K562 (cell line): Measurements from ENCODE around the gene LAMTOR1. TPM values are rescaled to one million over a fixed set of nuclear protein-coding genes. Genes with fewer than 3 reads are reported as not detected.
A peak's percentile ranks its signal among the peaks of the same experiment; 100 is the strongest.

Experiments used
- ADNP ChIP-seq: fragments of 200-800 bp; sonication (Bioruptor generic); IDR thresholded peaks from 2 replicates; pipeline ENCODE4 v1.6.1; 2016; ENCODE audit warnings: missing genetic modification characterization, missing compliant biosample characterization
- CREBBP ChIP-seq: IDR thresholded peaks from one replicate; pipeline ENCODE4 v1.6.1; 2012; ENCODE audit warnings: low read depth, mild to moderate bottlenecking, control low read depth, inconsistent platforms, low read length
- ETV5 ChIP-seq: sonication (generic); formaldehyde crosslinking; IDR thresholded peaks from 2 replicates; pipeline ENCODE4 v1.4.0; 2020; ENCODE audit warnings: low read depth, mild to moderate bottlenecking, missing genetic modification reagents
- FIP1L1 ChIP-seq: fragments of 200-400 bp; formaldehyde crosslinking; IDR thresholded peaks from 2 replicates; pipeline ENCODE4 v1.6.1; 2018; ENCODE audit warnings: mild to moderate bottlenecking, low read depth, low read length; ENCODE audit not compliant: poor library complexity, severe bottlenecking
- FOXK1 ChIP-seq: sonication (generic); formaldehyde crosslinking; IDR thresholded peaks from 2 replicates; pipeline ENCODE4 v1.8.0; 2022; ENCODE audit warnings: missing genetic modification reagents, mild to moderate bottlenecking, borderline replicate concordance
- HDAC8 ChIP-seq: fragments of 450-650 bp; IDR thresholded peaks from 2 replicates; pipeline ENCODE4 v1.6.1; 2016; ENCODE audit warnings: mild to moderate bottlenecking, missing genetic modification characterization, moderate library complexity, missing compliant biosample characterization
- HLTF ChIP-seq: fragments of 450-650 bp; IDR thresholded peaks from 2 replicates; pipeline ENCODE4 v1.6.1; 2016
- KAT7 ChIP-seq: sonication (generic); formaldehyde crosslinking; IDR thresholded peaks from 2 replicates; pipeline ENCODE4 v1.8.0; 2022; ENCODE audit warnings: missing genetic modification reagents, mild to moderate bottlenecking, borderline replicate concordance
- L3MBTL2 ChIP-seq: fragments of 450-650 bp; IDR thresholded peaks from 2 replicates; pipeline ENCODE4 v1.6.1; 2016; ENCODE audit warnings: mild to moderate bottlenecking, moderate library complexity
- MTA3 ChIP-seq: fragments of 450-650 bp; formaldehyde crosslinking; IDR thresholded peaks from 2 replicates; pipeline ENCODE4 v1.6.1; 2017; ENCODE audit warnings: mild to moderate bottlenecking, borderline replicate concordance
- NR4A1 ChIP-seq, 2 experiments: fragments of 250-450 bp in 1 of 2; fragments of 450-650 bp in 1 of 2; sonication (Bioruptor Pico) in 1 of 2; IDR thresholded peaks; 2 replicates each; pipeline versions ENCODE4 v1.4.0 to v1.6.1; 2016 to 2020; ENCODE audit warnings: mild to moderate bottlenecking in 2 of 2, missing compliant biosample characterization in 1 of 2, missing genetic modification characterization in 1 of 2, moderate library complexity in 1 of 2
- POLR2AphosphoS5 ChIP-seq: IDR thresholded peaks from 2 replicates; pipeline ENCODE4 v1.6.1; 2011; ENCODE audit warnings: mild to moderate bottlenecking, low read depth, low read length, moderate library complexity; ENCODE audit not compliant: control insufficient read depth, insufficient read depth
- RAD51 ChIP-seq: fragments of 450-650 bp; IDR thresholded peaks from 2 replicates; pipeline ENCODE4 v1.7.1; 2016; ENCODE audit warnings: low read depth, mild to moderate bottlenecking, borderline replicate concordance
- RBFOX2 ChIP-seq: fragments of 200-400 bp; formaldehyde crosslinking; IDR thresholded peaks from 2 replicates; pipeline ENCODE4 v1.6.1; 2017; ENCODE audit warnings: low read depth, mild to moderate bottlenecking, low read length, moderate library complexity
- TRIM24 ChIP-seq, 2 experiments: fragments of 450-650 bp; IDR thresholded peaks; 2 replicates each; pipeline ENCODE4 v1.6.1; 2016
- ZC3H4 ChIP-seq: sonication (generic); formaldehyde crosslinking; IDR thresholded peaks from 2 replicates; pipeline ENCODE4 v1.9.0; 2021; ENCODE audit warnings: missing genetic modification reagents, borderline replicate concordance
- ZNF785 ChIP-seq: fragments of 250-450 bp; sonication (Bioruptor Pico); IDR thresholded peaks from 2 replicates; pipeline ENCODE4 v1.4.0; 2020; ENCODE audit warnings: mild to moderate bottlenecking
- polyA plus RNA-seq, 8 experiments: library from polyadenylated mRNA; depleted of rRNA in 4 of 8; stranded (reverse) in 5 of 8; unstranded in 3 of 8; fragments of >200 nt; fragmentation: Nextera tagmentation in 2 of 8; fragmentation: Illumina TruSeq in 1 of 8; extraction: Ambion mirVana in 2 of 8; extraction: Trizol in 1 of 8; gene quantifications; 2 replicates each; pipeline versions ENCODE4 v1.2.1 to v1.2.3, GENCODE V29; 2011 to 2014; ENCODE audit warnings: inconsistent platforms in 1 of 8, missing spikeins in 1 of 8
- total RNA-seq, 7 experiments: library from RNA; depleted of rRNA in 6 of 7; stranded (reverse); fragments of >200 nt in 6 of 7; fragmentation: Illumina TruSeq in 2 of 7; extraction: Trizol in 2 of 7; gene quantifications; 2 replicates each; pipeline versions ENCODE4 v1.2.1 to v1.2.3, GENCODE V29; 2011 to 2021; ENCODE audit warnings: low replicate concordance in 1 of 7
- TF ChIP-seq, protein P1 (sequence below): fragments of 450-650 bp; IDR thresholded peaks from 2 replicates; pipeline ENCODE4 v1.6.1; 2016
- TF ChIP-seq, protein P2 (sequence below): IDR thresholded peaks from 2 replicates; pipeline ENCODE4 v1.6.1; 2014; ENCODE audit warnings: antibody characterized with exemption
- TF ChIP-seq, protein P3 (sequence below): fragments of 250-450 bp; sonication (Bioruptor Pico); IDR thresholded peaks from 2 replicates; pipeline ENCODE4 v1.8.0; 2021; ENCODE audit warnings: borderline replicate concordance, mild to moderate bottlenecking, moderate library complexity; ENCODE audit not compliant: poor library complexity, severe bottlenecking
- TF ChIP-seq, protein P4 (sequence below): fragments of 450-650 bp; formaldehyde crosslinking; IDR thresholded peaks from 2 replicates; pipeline ENCODE4 v1.4.0; 2020; ENCODE audit warnings: mild to moderate bottlenecking, moderate library complexity
- TF ChIP-seq, protein P5 (sequence below): sonication (generic); formaldehyde crosslinking; IDR thresholded peaks from 2 replicates; pipeline ENCODE4 v1.4.0; 2020; ENCODE audit warnings: mild to moderate bottlenecking, missing genetic modification reagents

Gene LAMTOR1
- total and polyA plus RNA-seq, 9 of the 15 experiments (the other 6 are each of a cell fraction or from before 2014, with no cell fraction given) = 62.6 to 104 (median 85.3) TPM

DNA sequence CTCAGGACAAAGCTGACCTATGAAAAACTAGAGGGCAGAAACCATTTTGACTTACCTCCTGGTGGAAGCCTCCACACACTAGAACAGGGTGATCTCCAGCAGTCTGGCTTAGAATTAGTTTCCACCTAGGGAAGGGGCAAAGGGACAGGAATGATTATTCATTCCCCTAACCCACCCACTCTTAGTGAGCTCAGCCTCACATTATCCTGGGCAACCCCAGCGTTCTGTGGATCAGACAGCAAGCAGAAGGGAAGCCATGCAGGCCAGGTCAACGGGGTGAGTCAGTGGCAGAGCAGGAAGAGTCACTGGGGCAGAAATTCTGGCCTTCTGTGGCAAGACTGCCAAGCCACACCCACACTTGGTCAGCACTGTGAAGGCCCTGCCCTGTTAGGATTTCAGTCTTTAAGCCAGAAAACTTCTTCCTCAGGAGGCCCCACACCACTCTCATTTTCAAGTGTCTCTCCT is 33.3 kb downstream of the LAMTOR1 start (continued):
- no peak for TF ChIP-seq FOXK1
- no peak for TF ChIP-seq CREBBP
- TF ChIP-seq RBFOX2 = no peak
- TF ChIP-seq POLR2AphosphoS5 = no peak
- TF ChIP-seq ETV5 = no peak
- no peak for TF ChIP-seq RAD51
- no peak for TF ChIP-seq MTA3
- TF ChIP-seq, protein P1, sequence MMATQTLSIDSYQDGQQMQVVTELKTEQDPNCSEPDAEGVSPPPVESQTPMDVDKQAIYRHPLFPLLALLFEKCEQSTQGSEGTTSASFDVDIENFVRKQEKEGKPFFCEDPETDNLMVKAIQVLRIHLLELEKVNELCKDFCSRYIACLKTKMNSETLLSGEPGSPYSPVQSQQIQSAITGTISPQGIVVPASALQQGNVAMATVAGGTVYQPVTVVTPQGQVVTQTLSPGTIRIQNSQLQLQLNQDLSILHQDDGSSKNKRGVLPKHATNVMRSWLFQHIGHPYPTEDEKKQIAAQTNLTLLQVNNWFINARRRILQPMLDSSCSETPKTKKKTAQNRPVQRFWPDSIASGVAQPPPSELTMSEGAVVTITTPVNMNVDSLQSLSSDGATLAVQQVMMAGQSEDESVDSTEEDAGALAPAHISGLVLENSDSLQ = no peak
- peak; percentile 49; the same call in 1 of the 2 replicates for TF ChIP-seq NR4A1 (CRISPR knock-in tag; IDR thresholded peaks at IDR 0.05)
- no peak for TF ChIP-seq NR4A1 (tag; IDR thresholded peaks at IDR 0.05)
- no peak for TF ChIP-seq ZNF785 (CRISPR knock-in tag)
- TF ChIP-seq HDAC8 (tag) = no peak
- no peak for TF ChIP-seq L3MBTL2
- no peak for TF ChIP-seq FIP1L1
- no peak for TF ChIP-seq KAT7
- TF ChIP-seq, protein P2, sequence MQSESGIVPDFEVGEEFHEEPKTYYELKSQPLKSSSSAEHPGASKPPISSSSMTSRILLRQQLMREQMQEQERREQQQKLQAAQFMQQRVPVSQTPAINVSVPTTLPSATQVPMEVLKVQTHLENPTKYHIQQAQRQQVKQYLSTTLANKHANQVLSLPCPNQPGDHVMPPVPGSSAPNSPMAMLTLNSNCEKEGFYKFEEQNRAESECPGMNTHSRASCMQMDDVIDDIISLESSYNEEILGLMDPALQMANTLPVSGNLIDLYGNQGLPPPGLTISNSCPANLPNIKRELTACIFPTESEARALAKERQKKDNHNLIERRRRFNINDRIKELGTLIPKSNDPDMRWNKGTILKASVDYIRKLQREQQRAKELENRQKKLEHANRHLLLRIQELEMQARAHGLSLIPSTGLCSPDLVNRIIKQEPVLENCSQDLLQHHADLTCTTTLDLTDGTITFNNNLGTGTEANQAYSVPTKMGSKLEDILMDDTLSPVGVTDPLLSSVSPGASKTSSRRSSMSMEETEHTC = no peak
- no peak for TF ChIP-seq HLTF
- TF ChIP-seq, protein P3, sequence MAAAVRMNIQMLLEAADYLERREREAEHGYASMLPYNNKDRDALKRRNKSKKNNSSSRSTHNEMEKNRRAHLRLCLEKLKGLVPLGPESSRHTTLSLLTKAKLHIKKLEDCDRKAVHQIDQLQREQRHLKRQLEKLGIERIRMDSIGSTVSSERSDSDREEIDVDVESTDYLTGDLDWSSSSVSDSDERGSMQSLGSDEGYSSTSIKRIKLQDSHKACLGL (CRISPR knock-in tag) = no peak
- TF ChIP-seq, protein P4, sequence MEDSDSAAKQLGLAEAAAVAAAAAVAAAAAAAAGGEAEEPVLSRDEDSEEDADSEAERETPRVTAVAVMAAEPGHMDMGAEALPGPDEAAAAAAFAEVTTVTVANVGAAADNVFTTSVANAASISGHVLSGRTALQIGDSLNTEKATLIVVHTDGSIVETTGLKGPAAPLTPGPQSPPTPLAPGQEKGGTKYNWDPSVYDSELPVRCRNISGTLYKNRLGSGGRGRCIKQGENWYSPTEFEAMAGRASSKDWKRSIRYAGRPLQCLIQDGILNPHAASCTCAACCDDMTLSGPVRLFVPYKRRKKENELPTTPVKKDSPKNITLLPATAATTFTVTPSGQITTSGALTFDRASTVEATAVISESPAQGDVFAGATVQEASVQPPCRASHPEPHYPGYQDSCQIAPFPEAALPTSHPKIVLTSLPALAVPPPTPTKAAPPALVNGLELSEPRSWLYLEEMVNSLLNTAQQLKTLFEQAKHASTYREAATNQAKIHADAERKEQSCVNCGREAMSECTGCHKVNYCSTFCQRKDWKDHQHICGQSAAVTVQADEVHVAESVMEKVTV = no peak
- TF ChIP-seq TRIM24 (IDR thresholded peaks at IDR 0.05) = no peak
- TF ChIP-seq ZC3H4 = no peak
- TF ChIP-seq ADNP = no peak
- TF ChIP-seq, protein P5, sequence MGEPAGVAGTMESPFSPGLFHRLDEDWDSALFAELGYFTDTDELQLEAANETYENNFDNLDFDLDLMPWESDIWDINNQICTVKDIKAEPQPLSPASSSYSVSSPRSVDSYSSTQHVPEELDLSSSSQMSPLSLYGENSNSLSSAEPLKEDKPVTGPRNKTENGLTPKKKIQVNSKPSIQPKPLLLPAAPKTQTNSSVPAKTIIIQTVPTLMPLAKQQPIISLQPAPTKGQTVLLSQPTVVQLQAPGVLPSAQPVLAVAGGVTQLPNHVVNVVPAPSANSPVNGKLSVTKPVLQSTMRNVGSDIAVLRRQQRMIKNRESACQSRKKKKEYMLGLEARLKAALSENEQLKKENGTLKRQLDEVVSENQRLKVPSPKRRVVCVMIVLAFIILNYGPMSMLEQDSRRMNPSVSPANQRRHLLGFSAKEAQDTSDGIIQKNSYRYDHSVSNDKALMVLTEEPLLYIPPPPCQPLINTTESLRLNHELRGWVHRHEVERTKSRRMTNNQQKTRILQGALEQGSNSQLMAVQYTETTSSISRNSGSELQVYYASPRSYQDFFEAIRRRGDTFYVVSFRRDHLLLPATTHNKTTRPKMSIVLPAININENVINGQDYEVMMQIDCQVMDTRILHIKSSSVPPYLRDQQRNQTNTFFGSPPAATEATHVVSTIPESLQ (CRISPR knock-in tag) = no peak
